ENCODE results near the gene MTPN.
A peak's percentile ranks its signal among the peaks of the same experiment; 100 is the strongest.

Gene MTPN

GRCh38 chr7:135920478-135920877 is 56.7 kb downstream of the MTPN start:
- DNase-seq: no peak

GRCh38 chr7:135919071-135919841 is 57.9 kb downstream of the MTPN start:
- peak; percentile 27 for DNase-seq

- no peak for DNase-seq
Observed at GRCh38 chr7:135918134-135918533, 59.0 kb downstream of the MTPN start.

- DNase-seq: no peak
Observed at GRCh38 chr7:135917721-135918120, 59.4 kb downstream of the MTPN start.

- DNase-seq: peak; percentile 62
Observed at GRCh38 chr7:135914346-135914745, 62.8 kb downstream of the MTPN start.

- DNase-seq: no peak
Observed at GRCh38 chr7:135913404-135913803, 63.8 kb downstream of the MTPN start.

- DNase-seq: no peak
Observed at GRCh38 chr7:135911099-135911498, 66.1 kb downstream of the MTPN start.

- DNase-seq: no peak
Observed at GRCh38 chr7:135910393-135911036, 66.6 kb downstream of the MTPN start.

GRCh38 chr7:135905858-135906257 is 71.3 kb downstream of the MTPN start:
- DNase-seq: no peak

GRCh38 chr7:135905355-135905754 is 71.8 kb downstream of the MTPN start:
- no peak for DNase-seq

- DNase-seq: no peak
Observed at GRCh38 chr7:135904282-135904681, 72.9 kb downstream of the MTPN start.

GRCh38 chr7:135901585-135902540 is 75.3 kb downstream of the MTPN start:
- peak; percentile 9 for DNase-seq

- no peak for DNase-seq
Observed at GRCh38 chr7:135900065-135900546, 77.1 kb downstream of the MTPN start.

GRCh38 chr7:135899458-135900064 is 77.6 kb downstream of the MTPN start:
- no peak for DNase-seq

- no peak for DNase-seq
Observed at GRCh38 chr7:135898226-135898625, 78.9 kb downstream of the MTPN start.

GRCh38 chr7:135894816-135895215 is 82.3 kb downstream of the MTPN start:
- DNase-seq: no peak

- no peak for DNase-seq
Observed at GRCh38 chr7:135889823-135890222, 87.3 kb downstream of the MTPN start.

- no peak for DNase-seq
Observed at GRCh38 chr7:135888740-135889139, 88.4 kb downstream of the MTPN start.

- no peak for DNase-seq
Observed at GRCh38 chr7:135886345-135887132, 90.6 kb downstream of the MTPN start.

- no peak for DNase-seq
Observed at GRCh38 chr7:135884495-135885232, 92.5 kb downstream of the MTPN start.

GRCh38 chr7:135879233-135879632 is 97.9 kb downstream of the MTPN start:
- DNase-seq: no peak

Data from NCI-H146 (cell line).